ENCODE results near the gene TYMP. TPM values are rescaled to one million over a fixed set of nuclear protein-coding genes. Genes with fewer than 3 reads are reported as not detected.

TYMP gene
- total RNA-seq, 2 donors from 2014 or later: 164 to 234 TPM

DNA sequence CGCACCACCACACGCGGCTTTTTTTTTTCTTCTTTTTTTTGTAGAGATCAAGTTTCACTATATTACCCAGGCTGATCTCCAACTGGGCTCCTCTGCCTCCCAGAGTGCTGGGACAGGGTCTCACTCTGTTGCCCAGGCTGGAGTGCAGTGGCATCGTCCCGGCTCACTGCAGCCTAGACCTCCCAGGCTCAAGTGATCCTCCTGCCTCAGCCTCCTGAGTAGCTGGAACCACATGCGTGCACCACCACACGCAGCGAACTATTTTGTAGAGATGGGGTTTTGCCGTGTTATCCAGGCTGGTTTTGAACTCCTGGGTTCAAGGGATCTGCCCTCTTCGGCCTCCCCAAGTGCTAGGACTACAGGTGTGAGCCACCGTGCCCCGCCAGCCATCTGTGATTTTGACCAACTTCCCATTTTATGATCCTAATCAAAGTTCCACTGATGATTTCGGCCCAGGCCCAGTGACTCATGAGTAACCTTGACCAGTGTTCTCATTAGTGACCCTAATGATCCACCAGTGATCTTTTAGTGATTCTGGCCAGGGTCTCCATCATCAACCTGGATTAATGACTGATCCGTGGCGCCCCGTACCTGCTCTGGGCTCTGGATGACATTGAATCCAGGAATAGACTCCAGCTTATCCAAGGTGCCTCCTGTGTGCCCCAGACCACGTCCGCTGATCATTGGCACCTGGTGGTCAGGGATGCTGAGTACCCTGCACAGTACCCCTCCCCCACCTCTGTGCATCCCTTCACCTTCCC lies 1.7 kb downstream of the TYMP start:
- H3K4me3 Mint-ChIP-seq: peak overlapping the region; percentile 88

GRCh38 chr22:50526834-50527801 lies 2.7 kb downstream of the TYMP start:
- peak overlapping the region; percentile 88 for H3K4me3 Mint-ChIP-seq
- peak overlapping the region; percentile 93 to 95 for H3K27ac Mint-ChIP-seq
- peak; percentile 21 to 25 for ATAC-seq
- H3K36me3 Mint-ChIP-seq: no peaks in the 10 kb centered on the region
- peaks cover 29 to 34% of the 10 kb centered on the region in 2 donors for H3K4me1 Mint-ChIP-seq (ENCODE audit: low read depth in 2 of 2)
- DNase-seq (ENCODE audit: low spot score): peak; percentile 85
- no peaks in the 10 kb centered on the region for H3K9me3 Mint-ChIP-seq
- H3K27me3 Mint-ChIP-seq: no peaks in the 10 kb centered on the region

More for the DNA sequence above, 1.7 kb downstream of the TYMP start:
- Mint-ChIP-seq H3K27me3 (no peaks in the 10 kb centered on the region), H3K4me1 (ENCODE audit: low read depth in 2 of 2) (peaks cover 35 to 40% of the 10 kb centered on the region in 2 donors), H3K27ac (peak overlapping the region; percentile 93 to 95), H3K9me3 (no peaks in the 10 kb centered on the region), H3K36me3 (no peaks in the 10 kb centered on the region)
- ATAC-seq: no peak
- DNase-seq (ENCODE audit: low spot score): no peak

GRCh38 chr22:50526108-50526833 lies 3.5 kb downstream of the TYMP start:
- Mint-ChIP-seq H3K27ac (peak overlapping the region; percentile 93 to 95), H3K9me3 (no peaks in the 10 kb centered on the region), H3K4me1 (ENCODE audit: low read depth in 2 of 2) (peaks cover 29 to 34% of the 10 kb centered on the region in 2 donors), H3K27me3 (no peaks in the 10 kb centered on the region), H3K36me3 (no peaks in the 10 kb centered on the region), H3K4me3 (peak overlapping the region; percentile 88)
- DNase-seq (ENCODE audit: low spot score): peak; percentile 93
- ATAC-seq: peak; percentile 59 to 72

DNA sequence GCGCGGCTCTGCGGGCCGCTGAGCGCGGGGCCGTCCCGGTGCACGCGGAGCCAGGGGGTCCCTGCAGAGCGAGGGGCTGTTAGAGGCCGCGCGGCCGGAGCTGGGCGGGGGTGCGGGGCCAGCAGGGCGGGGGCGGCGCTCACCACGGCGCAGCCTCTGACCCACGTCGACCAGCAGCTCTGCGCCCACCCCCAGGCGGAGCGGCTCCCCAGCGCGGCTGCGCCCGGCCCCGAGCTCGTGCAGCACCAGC lies 4.0 kb downstream of the TYMP start:
- ATAC-seq: no peak
- no peaks in the 10 kb centered on the region for H3K9me3 Mint-ChIP-seq
- H3K36me3 Mint-ChIP-seq: no peaks in the 10 kb centered on the region
- H3K27ac Mint-ChIP-seq: peak overlapping the region; percentile 54 to 90
- DNase-seq (ENCODE audit: low spot score): no peak
- peak overlapping the region; percentile 87 for H3K4me3 Mint-ChIP-seq
- H3K4me1 Mint-ChIP-seq (ENCODE audit: low read depth in 2 of 2): peaks cover 29 to 34% of the 10 kb centered on the region in 2 donors
- no peaks in the 10 kb centered on the region for H3K27me3 Mint-ChIP-seq

DNA sequence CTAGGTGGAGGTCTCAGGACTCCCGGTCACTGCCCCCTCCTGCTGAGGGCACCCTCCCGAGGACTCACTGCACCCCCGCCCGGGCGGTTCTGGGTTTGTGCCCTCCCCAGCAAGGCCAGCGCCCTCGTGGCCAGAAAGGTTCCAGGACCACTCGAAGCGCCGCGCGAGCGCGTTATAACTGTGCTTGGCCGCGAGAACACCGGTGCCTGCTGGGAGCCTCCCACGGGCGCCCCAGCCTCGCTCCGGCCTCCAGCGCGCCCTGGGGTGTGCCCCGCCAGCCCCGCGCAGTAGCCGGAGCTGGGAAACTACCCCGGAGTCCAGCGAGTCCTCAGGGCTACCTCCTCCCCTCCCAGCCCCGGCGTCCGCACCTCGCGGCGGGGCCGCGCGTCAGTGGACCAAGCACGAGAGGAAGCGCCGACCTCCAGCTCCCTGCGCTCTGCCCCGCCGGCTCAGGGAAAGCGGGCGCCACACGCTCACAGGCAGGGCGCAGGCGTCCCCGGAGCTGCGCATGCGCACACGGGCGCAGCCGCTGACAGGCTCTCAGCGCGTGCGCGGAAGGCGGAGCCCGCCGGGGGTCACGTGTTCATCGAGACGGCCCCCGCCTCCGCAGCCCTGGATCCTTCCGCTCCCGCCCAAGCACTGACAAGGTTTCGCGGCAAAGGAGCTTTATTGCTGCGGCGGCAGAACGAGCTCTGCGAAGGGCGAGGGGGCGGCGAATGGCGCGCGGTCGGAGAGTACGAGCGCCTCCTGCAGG lies 4.5 kb downstream of the TYMP start, which contains the start of gene SCO2:
Gene SCO2, minus strand, starts transcription at position 495 of the 754 bp plus-strand sequence. CDS start 1,187 bp downstream, outside the sequence.
- Mint-ChIP-seq H3K9me3 (no peaks in the 10 kb centered on the region), H3K27me3 (no peaks in the 10 kb centered on the region), H3K36me3 (no peaks in the 10 kb centered on the region), H3K4me1 (ENCODE audit: low read depth in 2 of 2) (peaks cover 29 to 34% of the 10 kb centered on the region in 2 donors), H3K4me3 (peak within 1 kb of the TSS; percentile 88), H3K27ac (peak within 1 kb of the TSS; percentile 90 to 95)
- ATAC-seq (peak; percentile 69 to 75), DNase-seq (ENCODE audit: low spot score) (peak; percentile 98)

DNA sequence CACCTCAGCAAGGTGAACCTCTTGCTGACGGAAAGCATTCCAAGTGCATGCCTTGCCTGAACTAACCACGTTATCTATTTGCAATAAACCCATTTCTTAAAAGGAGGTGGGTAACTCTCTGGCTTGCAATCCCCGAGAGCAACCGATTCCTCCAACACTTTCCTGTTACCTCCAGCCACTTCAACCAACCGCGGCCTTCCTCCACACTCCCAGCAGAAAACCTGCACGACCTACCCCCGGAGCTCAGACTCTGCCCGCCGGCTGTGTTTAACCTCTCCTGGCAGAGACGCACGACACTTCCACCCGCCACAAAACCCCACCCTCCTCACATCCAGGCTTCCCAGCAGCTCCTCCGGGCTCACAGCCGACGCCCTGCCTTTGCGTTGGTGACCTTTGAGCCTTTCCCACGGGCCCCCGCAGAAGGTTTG lies 5.1 kb downstream of the TYMP start:
- Mint-ChIP-seq H3K9me3 (no peaks in the 10 kb centered on the region), H3K36me3 (no peaks in the 10 kb centered on the region), H3K27me3 (no peaks in the 10 kb centered on the region), H3K27ac (peak overlapping the region; percentile 54 to 90), H3K4me1 (ENCODE audit: low read depth in 2 of 2) (peaks cover 29 to 34% of the 10 kb centered on the region in 2 donors), H3K4me3 (peak overlapping the region; percentile 87)
- ATAC-seq (no peak), DNase-seq (ENCODE audit: low spot score) (no peak)

GRCh38 chr22:50523806-50524675 lies 5.8 kb downstream of the TYMP start:
- no peaks in the 10 kb centered on the region for H3K9me3 Mint-ChIP-seq
- H3K4me1 Mint-ChIP-seq (ENCODE audit: low read depth in 2 of 2): peaks cover 29 to 34% of the 10 kb centered on the region in 2 donors
- no peaks in the 10 kb centered on the region for H3K27me3 Mint-ChIP-seq
- peak overlapping the region; percentile 54 to 90 for H3K27ac Mint-ChIP-seq
- H3K36me3 Mint-ChIP-seq: no peaks in the 10 kb centered on the region
- ATAC-seq (no peak), DNase-seq (ENCODE audit: low spot score) (peak; percentile 58)
- H3K4me3 Mint-ChIP-seq: peak overlapping the region; percentile 87

DNA sequence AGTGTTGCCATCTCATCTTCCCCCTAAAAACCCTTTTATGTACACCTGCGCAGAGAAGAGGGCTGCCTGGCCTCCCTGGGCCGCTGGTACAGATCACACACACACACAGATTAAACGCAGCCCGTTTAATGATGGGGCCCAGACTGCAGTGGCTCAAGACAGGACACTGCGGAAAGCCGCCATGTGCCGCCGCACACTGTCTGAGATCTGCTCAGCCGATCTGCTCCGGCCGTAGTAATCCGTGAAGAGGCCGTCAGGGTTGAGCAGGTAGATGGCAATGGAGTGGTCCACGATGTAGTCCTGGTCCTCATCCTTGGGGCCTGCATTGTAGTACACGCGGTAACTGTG lies 6.4 kb downstream of the TYMP start:
- ATAC-seq (no peak), DNase-seq (ENCODE audit: low spot score) (no peak)
- H3K4me1 Mint-ChIP-seq (ENCODE audit: low read depth in 2 of 2): peaks cover 24 to 28% of the 10 kb centered on the region in 2 donors
- H3K9me3 Mint-ChIP-seq: no peaks in the 10 kb centered on the region
- no peak overlapping the region for H3K4me3 Mint-ChIP-seq
- H3K36me3 Mint-ChIP-seq: no peaks in the 10 kb centered on the region
- no peak overlapping the region for H3K27ac Mint-ChIP-seq
- no peaks in the 10 kb centered on the region for H3K27me3 Mint-ChIP-seq

GRCh38 chr22:50522806-50523438 lies 6.9 kb downstream of the TYMP start:
- Mint-ChIP-seq H3K4me1 (ENCODE audit: low read depth in 2 of 2) (peaks cover 19 to 23% of the 10 kb centered on the region in 2 donors), H3K36me3 (no peaks in the 10 kb centered on the region), H3K27me3 (no peaks in the 10 kb centered on the region), H3K27ac (no peak overlapping the region), H3K4me3 (no peak overlapping the region), H3K9me3 (no peaks in the 10 kb centered on the region)
- ATAC-seq (no peak), DNase-seq (ENCODE audit: low spot score) (no peak)

- peaks cover 13 to 17% of the 10 kb centered on the region in 2 donors for H3K4me1 Mint-ChIP-seq (ENCODE audit: low read depth in 2 of 2)
- H3K9me3 Mint-ChIP-seq: no peaks in the 10 kb centered on the region
- H3K36me3 Mint-ChIP-seq: no peaks in the 10 kb centered on the region
- H3K4me3 Mint-ChIP-seq: no peak overlapping the region
- ATAC-seq: no peak
- H3K27me3 Mint-ChIP-seq: no peaks in the 10 kb centered on the region
- no peak overlapping the region for H3K27ac Mint-ChIP-seq
- DNase-seq (ENCODE audit: low spot score): no peak
Measured at GRCh38 chr22:50522208-50522805, 7.5 kb downstream of the TYMP start.

DNA sequence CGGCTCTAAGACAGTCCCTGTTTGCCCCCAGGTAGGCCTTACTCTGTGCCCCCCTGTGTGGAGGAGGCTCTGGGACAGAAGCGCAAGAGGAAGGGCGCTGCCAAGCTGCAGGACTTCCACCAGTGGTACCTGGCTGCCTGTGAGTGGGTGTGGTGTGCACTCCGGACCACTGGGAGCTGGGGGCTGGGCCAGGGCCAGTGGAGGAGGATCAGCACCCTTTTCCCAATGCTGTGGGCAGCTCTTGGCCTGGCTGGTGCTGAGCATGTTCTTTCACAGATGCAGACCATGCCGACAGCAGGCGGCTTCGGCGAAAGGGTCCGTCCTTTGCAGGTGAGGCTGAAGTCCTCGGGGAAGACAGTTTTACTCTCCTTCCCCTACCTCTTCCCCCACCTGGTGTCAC lies 8.1 kb downstream of the TYMP start:
- Mint-ChIP-seq H3K27ac (no peak overlapping the region), H3K9me3 (no peaks in the 10 kb centered on the region), H3K4me1 (ENCODE audit: low read depth in 2 of 2) (peaks cover 8 to 11% of the 10 kb centered on the region in 2 donors), H3K4me3 (no peak overlapping the region), H3K27me3 (no peaks in the 10 kb centered on the region), H3K36me3 (no peaks in the 10 kb centered on the region)
- DNase-seq (ENCODE audit: low spot score) (no peak), ATAC-seq (no peak)

Data from natural killer cell treated with Interleukin-12 subunit alpha and Interleukin-12 subunit beta and Interleukin-15 and Interleukin-18, amount 100 ng/mL, for 72 hours (primary cell).